ENCODE measurements around the gene ARPC5L. TPM values are rescaled to one million over a fixed set of nuclear protein-coding genes. Genes with fewer than 3 reads are reported as not detected.

The ARPC5L gene
- total RNA-seq, 4 donors from 2014 or later, result 19.8 to 29.6 (median 20.4) TPM

GRCh38 chr9:124886461-124886860 is 24.5 kb downstream of the ARPC5L start:
- WGBS, 2 donors, result 88 to 93% methylated on average over 10 of the region's 10 CpGs
- H3K36me3 ChIP-seq, result peaks cover 20 to 53% of the 10 kb centered on the region in 2 donors
- no peak overlapping the region for H3K4me3 ChIP-seq (replicated peaks in 1 of 3)

GRCh38 chr9:124886866-124887492 is 25.0 kb downstream of the ARPC5L start:
- TF ChIP-seq POLR2A (IDR thresholded peaks at IDR 0.05), result no peak
- no peak for TF ChIP-seq CTCF (IDR thresholded peaks at IDR 0.05)
- Histone ChIP-seq H3K9me3 (no peaks in the 10 kb centered on the region), H3K4me3 (replicated peaks in 1 of 3) (no peak overlapping the region), H3K36me3 (peaks cover 19 to 53% of the 10 kb centered on the region in 2 donors), H3K4me1 (no peaks in the 10 kb centered on the region), H3K27ac (no peak overlapping the region), H3K27me3 (no peaks in the 10 kb centered on the region)
- no peak for DNase-seq
- intact Hi-C loops (cut with DNase I), result no loop called here
- WGBS, 2 donors, result 90 to 92% methylated on average over 17 of the region's 17 CpGs

More at GRCh38 chr9:124886461-124886860, 24.5 kb downstream of the ARPC5L start:
- TF ChIP-seq CTCF (IDR thresholded peaks at IDR 0.05) (no peak), POLR2A (IDR thresholded peaks at IDR 0.05) (no peak)
- no peaks in the 10 kb centered on the region for H3K4me1 ChIP-seq
- intact Hi-C loops (cut with DNase I), result no loop called here
- H3K9me3 ChIP-seq, result no peaks in the 10 kb centered on the region
- no peak overlapping the region for H3K27ac ChIP-seq
- DNase-seq, result no peak
- no peaks in the 10 kb centered on the region for H3K27me3 ChIP-seq

- Histone ChIP-seq H3K36me3 (peaks cover 14 to 53% of the 10 kb centered on the region in 2 donors), H3K9me3 (no peaks in the 10 kb centered on the region), H3K4me3 (replicated peaks in 1 of 3) (no peak overlapping the region), H3K4me1 (no peaks in the 10 kb centered on the region), H3K27ac (no peak overlapping the region), H3K27me3 (no peaks in the 10 kb centered on the region)
- WGBS, 2 donors, result 88 to 93% methylated on average over 5 of the region's 5 CpGs
- intact Hi-C loops (cut with DNase I), result no loop called here
- TF ChIP-seq POLR2A (IDR thresholded peaks at IDR 0.05) (no peak), CTCF (IDR thresholded peaks at IDR 0.05) (no peak)
- no peak for DNase-seq
These were observed 25.9 kb downstream of the ARPC5L start for GRCh38 chr9:124887832-124888231.

GRCh38 chr9:124889006-124889405 is 27.1 kb downstream of the ARPC5L start:
- intact Hi-C loops (cut with DNase I), result no loop called here
- no peak overlapping the region for H3K4me3 ChIP-seq (replicated peaks in 1 of 3)
- peaks cover 14 to 60% of the 10 kb centered on the region in 2 donors for H3K36me3 ChIP-seq
- WGBS, 2 donors, result 98 to 100% methylated on average over 7 to 13 of the region's 13 CpGs
- no peak overlapping the region for H3K27ac ChIP-seq
- no peaks in the 10 kb centered on the region for H3K27me3 ChIP-seq
- DNase-seq, result no peak
- no peaks in the 10 kb centered on the region for H3K9me3 ChIP-seq
- no peak for TF ChIP-seq CTCF (IDR thresholded peaks at IDR 0.05)
- TF ChIP-seq POLR2A (IDR thresholded peaks at IDR 0.05), result no peak
- H3K4me1 ChIP-seq, result no peaks in the 10 kb centered on the region

GRCh38 chr9:124890179-124890578 is 28.2 kb downstream of the ARPC5L start:
- no peak for TF ChIP-seq POLR2A (IDR thresholded peaks at IDR 0.05)
- no peak for TF ChIP-seq CTCF (IDR thresholded peaks at IDR 0.05)
- H3K27ac ChIP-seq, result no peak overlapping the region
- WGBS, 2 donors, result 93 to 96% methylated on average over 7 of the region's 7 CpGs
- no peak overlapping the region for H3K4me3 ChIP-seq (replicated peaks in 1 of 3)
- intact Hi-C loops (cut with DNase I), result no loop called here
- no peaks in the 10 kb centered on the region for H3K27me3 ChIP-seq
- H3K4me1 ChIP-seq, result no peaks in the 10 kb centered on the region
- DNase-seq, result no peak
- no peaks in the 10 kb centered on the region for H3K9me3 ChIP-seq
- H3K36me3 ChIP-seq, result peaks cover 14 to 57% of the 10 kb centered on the region in 2 donors

Measured in thyroid gland (tissue), 4 donors.